Natural killer cell (primary cell): Measurements from ENCODE around the gene DMRTA2. TPM values are rescaled to one million over a fixed set of nuclear protein-coding genes. Genes with fewer than 3 reads are reported as not detected.

Experiments used
- ATAC-seq, 3 donors: fragments of 150-1000 bp in 2 of 3; fragments of 200-7000 bp in 1 of 3; cut with Tn5 transposase; 1 replicate in 1 of 3; 2 replicates in 2 of 3; pipeline ENCODE4 v1.10.0; 2021; ENCODE audit warnings: mild to moderate bottlenecking in 2 of 3, moderate library complexity in 2 of 3
- DNase-seq, 2 donors: peaks; one replicate each; pipeline versions ENCODE4 v3.0.0 to v3.0.0-alpha.2; 2013 to 2021; ENCODE audit warnings: mixed read lengths in 1 of 2
- H3K27ac ChIP-seq: one replicate; pipeline ENCODE4 v1.5.1; 2013; ENCODE audit warnings: mild to moderate bottlenecking, low read length
- H3K27me3 ChIP-seq: one replicate; pipeline ENCODE4 v1.6.1; 2013; ENCODE audit warnings: low read length; ENCODE audit not compliant: control insufficient read depth, insufficient read depth
- H3K36me3 ChIP-seq: one replicate; pipeline ENCODE4 v1.6.1; 2013; ENCODE audit warnings: low read length; ENCODE audit not compliant: control insufficient read depth, insufficient read depth
- H3K4me1 ChIP-seq: one replicate; pipeline ENCODE4 v1.6.1; 2013; ENCODE audit warnings: low read length; ENCODE audit not compliant: control insufficient read depth, insufficient read depth
- H3K4me3 ChIP-seq: one replicate; pipeline ENCODE4 v1.5.1; 2013; ENCODE audit warnings: low read length
- H3K9me3 ChIP-seq: one replicate; pipeline ENCODE4 v1.6.1; 2013; ENCODE audit warnings: low read length; ENCODE audit not compliant: control insufficient read depth, insufficient read depth
- H3K27ac Mint-ChIP-seq, 2 donors: one replicate each; pipeline ENCODE4 v1.8.0; 2022; ENCODE audit warnings: mild to moderate bottlenecking in 2 of 2, mixed read lengths in 2 of 2, moderate library complexity in 1 of 2
- H3K27me3 Mint-ChIP-seq, 2 donors: one replicate each; pipeline ENCODE4 v1.8.0; 2022; ENCODE audit warnings: low read depth in 2 of 2, mixed read lengths in 2 of 2
- H3K36me3 Mint-ChIP-seq: one replicate; pipeline ENCODE4 v1.8.0; 2022; ENCODE audit warnings: mixed read lengths
- H3K4me1 Mint-ChIP-seq, 2 donors: one replicate each; pipeline ENCODE4 v1.8.0; 2022; ENCODE audit warnings: mixed read lengths in 2 of 2
- H3K4me3 Mint-ChIP-seq: one replicate; pipeline ENCODE4 v1.8.0; 2022; ENCODE audit warnings: mild to moderate bottlenecking, moderate library complexity, mixed read lengths
- H3K9me3 Mint-ChIP-seq, 2 donors: one replicate each; pipeline ENCODE4 v1.8.0; 2022; ENCODE audit warnings: mixed read lengths in 2 of 2
- WGBS: methylation state at CpG from one replicate; pipeline ENCODE4 v1.1.7; 2013; ENCODE audit warnings: missing lambda C conversion rate; ENCODE audit not compliant: insufficient coverage; 5-methylcytosine and 5-hydroxymethylcytosine counted together
- intact Hi-C: fragments of 100-400 bp; cut with micrococcal nuclease; formaldehyde crosslinking; loops from one replicate; pipeline ENCODE4 v1.14.2; 2022
- total RNA-seq, 4 donors: library from RNA; stranded (reverse); fragments of 120-200 nt in 1 of 4; gene quantifications; one replicate each; pipeline versions ENCODE4 v1.2.3 to v1.2.4, GENCODE V29; 2013 to 2022
- TF ChIP-seq, protein P1 (sequence below): fragments of 200-600 bp; IDR thresholded peaks from one replicate; pipeline ENCODE4 v1.8.0; 2022; ENCODE audit warnings: antibody characterized with exemption

Gene DMRTA2
- total RNA-seq, 3 donors from 2014 or later (not counting 1 experiment from before 2014, with no cell fraction given): not detected

DNA sequence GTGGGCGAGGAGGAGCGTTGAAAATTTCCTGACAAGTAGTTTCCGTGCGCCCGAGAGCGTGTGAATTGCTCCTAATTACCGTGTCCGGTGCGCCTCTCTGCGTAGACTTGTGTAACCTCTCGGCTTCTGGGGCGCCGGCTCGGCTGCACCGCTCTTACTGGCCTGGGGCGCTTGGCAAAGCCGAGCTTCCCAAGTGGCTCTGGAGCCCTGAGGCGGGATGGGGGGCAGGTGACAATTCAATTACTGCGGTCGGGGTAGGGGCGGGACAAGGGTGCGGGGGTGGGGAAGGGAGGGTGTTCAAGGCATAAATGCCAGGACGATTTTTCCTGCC, 392 bp upstream of the DMRTA2 start:
- Mint-ChIP-seq H3K36me3 (peaks cover 16% of the 10 kb centered on the region), H3K9me3 (no peaks in the 10 kb centered on the region), H3K4me3 (peak overlapping the region; percentile 88), H3K27me3 (peaks cover 76 to 84% of the 10 kb centered on the region in 2 donors), H3K27ac (peak overlapping the region in 1 of 2 donors; percentile 4), H3K4me1 (peaks cover 50 to 55% of the 10 kb centered on the region in 2 donors)
- DNase-seq: no peak
- H3K9me3 ChIP-seq: no peaks in the 10 kb centered on the region
- TF ChIP-seq, protein P1, sequence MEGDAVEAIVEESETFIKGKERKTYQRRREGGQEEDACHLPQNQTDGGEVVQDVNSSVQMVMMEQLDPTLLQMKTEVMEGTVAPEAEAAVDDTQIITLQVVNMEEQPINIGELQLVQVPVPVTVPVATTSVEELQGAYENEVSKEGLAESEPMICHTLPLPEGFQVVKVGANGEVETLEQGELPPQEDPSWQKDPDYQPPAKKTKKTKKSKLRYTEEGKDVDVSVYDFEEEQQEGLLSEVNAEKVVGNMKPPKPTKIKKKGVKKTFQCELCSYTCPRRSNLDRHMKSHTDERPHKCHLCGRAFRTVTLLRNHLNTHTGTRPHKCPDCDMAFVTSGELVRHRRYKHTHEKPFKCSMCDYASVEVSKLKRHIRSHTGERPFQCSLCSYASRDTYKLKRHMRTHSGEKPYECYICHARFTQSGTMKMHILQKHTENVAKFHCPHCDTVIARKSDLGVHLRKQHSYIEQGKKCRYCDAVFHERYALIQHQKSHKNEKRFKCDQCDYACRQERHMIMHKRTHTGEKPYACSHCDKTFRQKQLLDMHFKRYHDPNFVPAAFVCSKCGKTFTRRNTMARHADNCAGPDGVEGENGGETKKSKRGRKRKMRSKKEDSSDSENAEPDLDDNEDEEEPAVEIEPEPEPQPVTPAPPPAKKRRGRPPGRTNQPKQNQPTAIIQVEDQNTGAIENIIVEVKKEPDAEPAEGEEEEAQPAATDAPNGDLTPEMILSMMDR: no peak
- no peak overlapping the region for H3K4me3 ChIP-seq
- 6% methylated on average over 23 of the region's 23 CpGs for WGBS
- peaks cover 52% of the 10 kb centered on the region for H3K4me1 ChIP-seq
- peaks cover 72% of the 10 kb centered on the region for H3K27me3 ChIP-seq
- intact Hi-C loops: no loop called here
- H3K27ac ChIP-seq: no peak overlapping the region
- H3K36me3 ChIP-seq: no peaks in the 10 kb centered on the region
- peak in 2 of 3 donors; percentile 27 to 39 for ATAC-seq

DNA sequence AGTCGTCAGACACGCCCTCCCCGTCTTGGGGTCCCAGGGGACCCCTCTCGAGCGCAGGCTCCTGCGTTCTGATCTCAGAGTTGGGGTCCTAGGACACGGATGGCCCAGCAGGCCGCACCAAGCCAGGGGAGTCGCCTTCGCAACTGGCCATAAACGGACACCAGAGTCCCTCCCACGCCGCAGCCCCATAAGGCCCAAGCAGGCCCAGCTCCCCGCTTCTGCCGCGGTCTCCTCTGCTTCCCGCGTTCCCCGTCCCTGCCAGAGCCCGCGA, 633 bp downstream of the DMRTA2 start:
- Mint-ChIP-seq H3K4me1 (peaks cover 48 to 53% of the 10 kb centered on the region in 2 donors), H3K27ac (no peak overlapping the region), H3K9me3 (no peaks in the 10 kb centered on the region), H3K36me3 (peaks cover 16% of the 10 kb centered on the region), H3K4me3 (peak overlapping the region; percentile 88), H3K27me3 (peaks cover 77 to 81% of the 10 kb centered on the region in 2 donors)
- intact Hi-C loops: no loop called here
- Histone ChIP-seq H3K36me3 (no peaks in the 10 kb centered on the region), H3K27ac (no peak overlapping the region), H3K4me1 (peaks cover 52% of the 10 kb centered on the region), H3K4me3 (no peak overlapping the region), H3K27me3 (peaks cover 67% of the 10 kb centered on the region), H3K9me3 (no peaks in the 10 kb centered on the region)
- DNase-seq (no peak), ATAC-seq (no peak)
- TF ChIP-seq, protein P1: no peak
- WGBS: 11% methylated on average over 21 of the region's 21 CpGs

DNA sequence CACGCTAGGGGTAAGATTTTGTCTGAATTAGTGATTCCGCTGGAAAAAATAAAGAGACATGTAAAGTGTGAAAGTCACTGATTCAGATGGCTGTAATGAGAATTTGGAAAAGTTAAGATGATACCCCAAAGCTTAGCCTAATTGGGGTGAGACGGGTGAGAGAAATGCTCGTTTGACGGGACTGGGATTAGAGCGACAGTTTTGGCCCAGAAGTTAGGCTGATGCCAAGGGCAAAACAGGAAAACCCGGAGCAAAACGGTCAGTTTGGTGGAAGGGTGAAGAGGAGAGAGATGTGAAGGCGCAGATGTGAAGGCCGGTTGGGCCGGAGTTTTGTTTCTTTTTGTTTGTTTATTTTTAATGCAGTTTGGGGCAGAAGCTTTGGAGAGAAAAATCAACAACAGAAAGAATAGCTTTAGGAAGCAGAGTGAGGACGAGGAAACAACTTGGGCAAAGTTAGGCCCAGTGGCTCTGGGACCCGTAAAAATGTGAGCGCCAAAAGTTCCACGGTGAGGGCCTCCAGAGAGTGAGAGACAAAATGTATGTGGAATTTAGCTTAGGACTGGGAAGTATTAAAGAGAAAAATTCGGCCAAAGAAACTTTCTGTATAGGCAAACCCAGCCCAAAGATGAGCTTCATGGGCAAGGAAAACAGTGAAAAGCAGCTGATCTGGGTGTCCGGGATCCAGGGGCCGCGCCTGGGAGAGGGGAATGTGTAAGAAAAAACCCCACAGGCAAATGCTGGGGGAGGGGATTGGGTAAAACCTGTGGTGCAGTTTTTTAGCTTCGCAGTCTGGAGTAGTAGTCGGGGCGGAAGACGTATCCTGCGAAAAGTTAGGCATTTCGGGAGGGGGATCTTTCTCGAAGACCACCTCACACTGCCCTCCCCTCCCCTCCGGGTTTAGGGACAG, 1.2 kb downstream of the DMRTA2 start:
- Mint-ChIP-seq H3K36me3 (peaks cover 16% of the 10 kb centered on the region), H3K9me3 (no peaks in the 10 kb centered on the region), H3K4me3 (peak overlapping the region; percentile 68), H3K4me1 (peaks cover 50 to 53% of the 10 kb centered on the region in 2 donors), H3K27ac (no peak overlapping the region), H3K27me3 (peaks cover 75 to 78% of the 10 kb centered on the region in 2 donors)
- H3K4me3 ChIP-seq: no peak overlapping the region
- no peaks in the 10 kb centered on the region for H3K9me3 ChIP-seq
- H3K27me3 ChIP-seq: peaks cover 67% of the 10 kb centered on the region
- peaks cover 47% of the 10 kb centered on the region for H3K4me1 ChIP-seq
- no peak overlapping the region for H3K27ac ChIP-seq
- ATAC-seq (no peak), DNase-seq (no peak)
- WGBS: 24% methylated on average over 27 of the region's 27 CpGs
- H3K36me3 ChIP-seq: no peaks in the 10 kb centered on the region
- intact Hi-C loops: no loop called here
- TF ChIP-seq, protein P1: no peak
